SK-N-SH (cell line): ENCODE data around the gene EFCAB6. TPM values are rescaled to one million over a fixed set of nuclear protein-coding genes. Genes with fewer than 3 reads are reported as not detected.

ENCODE experiments used
- CTCF ChIA-PET: fragments of 300-600, 350-600 bp; formaldehyde crosslinking; extraction: SDS; loops from one replicate; lab custom pipeline; 2021; lab: Yijun Ruan, JAX
- POLR2A ChIA-PET: fragments of 350-600 bp; sonication (Branson Sonifier 250); formaldehyde crosslinking; extraction: SDS; loops from one replicate; lab custom pipeline; 2020; ENCODE audit warnings: antibody characterized with exemption, inconsistent platforms; lab: Yijun Ruan, JAX
- DNase-seq: peaks from one replicate; pipeline ENCODE4 v3.0.0; 2012
- H2AFZ ChIP-seq: fragments of 200-600 bp; sonication (generic); 2 replicates; pipeline ENCODE4 v1.8.1; 2016; ENCODE audit warnings: antibody characterized with exemption, mild to moderate bottlenecking, low read depth
- H3F3A ChIP-seq: fragments of 200-600 bp; sonication (generic); replicated peaks from 2 replicates; pipeline ENCODE3; 2016; ENCODE audit warnings: antibody characterized with exemption, mild to moderate bottlenecking; ENCODE audit not compliant: insufficient read depth
- H3K27ac ChIP-seq, 2 experiments: fragments of 200-500 bp in 1 of 2; fragments of 200-600 bp in 1 of 2; sonication (Bioruptor generic) in 1 of 2; sonication (generic), shearing (Covaris generic) in 1 of 2; 2 replicates each; pipeline versions ENCODE4 v1.5.1 to v1.6.1; 2014 to 2016; ENCODE audit warnings: low read depth in 2 of 2, inconsistent platforms in 1 of 2, low read length in 1 of 2, mild to moderate bottlenecking in 1 of 2, mixed read lengths in 1 of 2
- H3K27me3 ChIP-seq: fragments of 200-600 bp; sonication (generic), shearing (Covaris generic); 2 replicates; pipeline ENCODE4 v1.6.1; 2016; ENCODE audit warnings: mixed run types; ENCODE audit not compliant: insufficient read depth
- H3K36me3 ChIP-seq, 2 experiments: fragments of 200-500 bp in 1 of 2; fragments of 200-600 bp in 1 of 2; sonication (Bioruptor generic) in 1 of 2; sonication (generic) in 1 of 2; replicated peaks in 1 of 2; 2 replicates each; pipeline versions ENCODE3 to v1.5.1; 2014 to 2016; ENCODE audit warnings: low read length in 1 of 2, mild to moderate bottlenecking in 1 of 2; ENCODE audit not compliant: insufficient read depth in 2 of 2, control insufficient read depth in 1 of 2
- H3K4me1 ChIP-seq, 2 experiments: fragments of 200-500 bp in 1 of 2; fragments of 200-600 bp in 1 of 2; sonication (Bioruptor generic) in 1 of 2; sonication (generic), shearing (Covaris generic) in 1 of 2; 2 replicates each; pipeline versions ENCODE4 v1.5.1 to v1.6.1; 2014 to 2016; ENCODE audit warnings: low read depth in 1 of 2, low read length in 1 of 2, mixed run types in 1 of 2; ENCODE audit not compliant: insufficient read depth in 2 of 2, control insufficient read depth in 1 of 2
- H3K4me2 ChIP-seq: fragments of 200-600 bp; sonication (generic), shearing (Covaris generic); 2 replicates; pipeline ENCODE4 v1.6.1; 2017; ENCODE audit warnings: mixed run types
- H3K4me3 ChIP-seq, 2 experiments: fragments of 200-500 bp in 1 of 2; fragments of 200-600 bp in 1 of 2; sonication (Bioruptor generic) in 1 of 2; sonication (generic), shearing (Covaris generic) in 1 of 2; 2 replicates each; pipeline versions ENCODE4 v1.5.1 to v1.8.1; 2014 to 2016; ENCODE audit warnings: low read depth in 2 of 2, inconsistent platforms in 1 of 2, low read length in 1 of 2, mild to moderate bottlenecking in 1 of 2, mixed read lengths in 1 of 2, moderate library complexity in 1 of 2
- H3K79me2 ChIP-seq: fragments of 200-600 bp; sonication (generic); 2 replicates; pipeline ENCODE4 v1.8.1; 2017; ENCODE audit warnings: mild to moderate bottlenecking; ENCODE audit not compliant: insufficient read depth
- H3K9ac ChIP-seq: fragments of 200-600 bp; sonication (generic); 2 replicates; pipeline ENCODE4 v1.6.1; 2017; ENCODE audit warnings: mixed run types
- H3K9me2 ChIP-seq: fragments of 200-600 bp; sonication (generic); 2 replicates; pipeline ENCODE4 v1.6.1; 2017; ENCODE audit warnings: mixed run types
- H3K9me3 ChIP-seq: fragments of 200-600 bp; sonication (generic); 2 replicates; pipeline ENCODE4 v1.6.1; 2017; ENCODE audit warnings: mixed run types, mild to moderate bottlenecking, moderate library complexity
- H4K20me1 ChIP-seq: fragments of 200-600 bp; sonication (generic); 2 replicates; pipeline ENCODE4 v1.6.1; 2017; ENCODE audit warnings: mild to moderate bottlenecking, mixed run types; ENCODE audit not compliant: insufficient read depth
- EP300 ChIP-seq, 2 experiments: IDR thresholded peaks; 2 replicates each; pipeline versions ENCODE4 v1.4.0 to v1.6.1; 2012; ENCODE audit warnings: borderline replicate concordance in 1 of 2, low read depth in 1 of 2, low read length in 1 of 2
- GATA2 ChIP-seq: sonication (generic); formaldehyde crosslinking; IDR thresholded peaks from 2 replicates; pipeline ENCODE4 v1.5.0; 2020; ENCODE audit warnings: mild to moderate bottlenecking, missing genetic modification reagents
- JUND ChIP-seq: IDR thresholded peaks from 2 replicates; pipeline ENCODE4 v1.4.0; 2012
- MEF2A ChIP-seq: IDR thresholded peaks from 2 replicates; pipeline ENCODE4 v1.4.0; 2012; ENCODE audit warnings: low read depth, borderline replicate concordance
- RAD21 ChIP-seq: IDR thresholded peaks from 2 replicates; pipeline ENCODE4 v1.6.1; 2012; ENCODE audit warnings: mild to moderate bottlenecking, low read length
- WGBS: methylation state at CpG from one replicate; pipeline ENCODE4 v1.1.6; 2017; ENCODE audit warnings: low lambda C conversion rate; 5-methylcytosine and 5-hydroxymethylcytosine counted together
- polyA plus RNA-seq, 3 experiments: library from polyadenylated mRNA; depleted of rRNA; stranded (reverse); fragments of >200 nt; gene quantifications; 2 replicates each; pipeline ENCODE4 v1.2.3, GENCODE V29; 2012
- TF ChIP-seq, protein P1 (sequence below): IDR thresholded peaks from 2 replicates; pipeline ENCODE4 v1.6.1; 2012; ENCODE audit warnings: mild to moderate bottlenecking, low read depth, low read length, moderate library complexity
- TF ChIP-seq, protein P2 (sequence below): IDR thresholded peaks from 2 replicates; pipeline ENCODE4 v1.4.0; 2012; ENCODE audit warnings: low read depth, borderline replicate concordance

EFCAB6 gene
- polyA plus RNA-seq, 1 of the 3 experiments (the other 2 are of a cell fraction), result 0.46 TPM

DNA sequence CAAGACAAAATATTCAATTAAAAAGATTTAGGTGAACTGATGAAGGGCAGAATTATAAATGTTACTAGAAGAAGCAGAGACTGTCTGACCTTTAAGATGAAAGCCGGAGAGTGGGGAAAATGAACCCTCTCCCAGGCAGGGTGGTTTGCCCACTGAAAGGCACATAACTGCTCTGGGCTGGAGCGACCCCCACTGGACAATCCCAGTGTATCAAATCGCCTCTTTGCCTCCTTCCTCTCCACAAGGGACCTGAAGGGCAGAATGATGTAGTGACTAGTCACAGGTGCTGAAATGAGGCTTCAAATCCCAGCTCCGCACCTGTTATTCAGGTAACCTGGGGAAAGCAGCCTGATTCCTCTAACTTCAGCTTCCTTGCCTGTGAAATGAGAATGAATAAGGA is 69.0 kb downstream of the EFCAB6 start (continued):
- TF ChIP-seq, protein P1, sequence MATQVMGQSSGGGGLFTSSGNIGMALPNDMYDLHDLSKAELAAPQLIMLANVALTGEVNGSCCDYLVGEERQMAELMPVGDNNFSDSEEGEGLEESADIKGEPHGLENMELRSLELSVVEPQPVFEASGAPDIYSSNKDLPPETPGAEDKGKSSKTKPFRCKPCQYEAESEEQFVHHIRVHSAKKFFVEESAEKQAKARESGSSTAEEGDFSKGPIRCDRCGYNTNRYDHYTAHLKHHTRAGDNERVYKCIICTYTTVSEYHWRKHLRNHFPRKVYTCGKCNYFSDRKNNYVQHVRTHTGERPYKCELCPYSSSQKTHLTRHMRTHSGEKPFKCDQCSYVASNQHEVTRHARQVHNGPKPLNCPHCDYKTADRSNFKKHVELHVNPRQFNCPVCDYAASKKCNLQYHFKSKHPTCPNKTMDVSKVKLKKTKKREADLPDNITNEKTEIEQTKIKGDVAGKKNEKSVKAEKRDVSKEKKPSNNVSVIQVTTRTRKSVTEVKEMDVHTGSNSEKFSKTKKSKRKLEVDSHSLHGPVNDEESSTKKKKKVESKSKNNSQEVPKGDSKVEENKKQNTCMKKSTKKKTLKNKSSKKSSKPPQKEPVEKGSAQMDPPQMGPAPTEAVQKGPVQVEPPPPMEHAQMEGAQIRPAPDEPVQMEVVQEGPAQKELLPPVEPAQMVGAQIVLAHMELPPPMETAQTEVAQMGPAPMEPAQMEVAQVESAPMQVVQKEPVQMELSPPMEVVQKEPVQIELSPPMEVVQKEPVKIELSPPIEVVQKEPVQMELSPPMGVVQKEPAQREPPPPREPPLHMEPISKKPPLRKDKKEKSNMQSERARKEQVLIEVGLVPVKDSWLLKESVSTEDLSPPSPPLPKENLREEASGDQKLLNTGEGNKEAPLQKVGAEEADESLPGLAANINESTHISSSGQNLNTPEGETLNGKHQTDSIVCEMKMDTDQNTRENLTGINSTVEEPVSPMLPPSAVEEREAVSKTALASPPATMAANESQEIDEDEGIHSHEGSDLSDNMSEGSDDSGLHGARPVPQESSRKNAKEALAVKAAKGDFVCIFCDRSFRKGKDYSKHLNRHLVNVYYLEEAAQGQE, result no peak
- TF ChIP-seq, protein P2, sequence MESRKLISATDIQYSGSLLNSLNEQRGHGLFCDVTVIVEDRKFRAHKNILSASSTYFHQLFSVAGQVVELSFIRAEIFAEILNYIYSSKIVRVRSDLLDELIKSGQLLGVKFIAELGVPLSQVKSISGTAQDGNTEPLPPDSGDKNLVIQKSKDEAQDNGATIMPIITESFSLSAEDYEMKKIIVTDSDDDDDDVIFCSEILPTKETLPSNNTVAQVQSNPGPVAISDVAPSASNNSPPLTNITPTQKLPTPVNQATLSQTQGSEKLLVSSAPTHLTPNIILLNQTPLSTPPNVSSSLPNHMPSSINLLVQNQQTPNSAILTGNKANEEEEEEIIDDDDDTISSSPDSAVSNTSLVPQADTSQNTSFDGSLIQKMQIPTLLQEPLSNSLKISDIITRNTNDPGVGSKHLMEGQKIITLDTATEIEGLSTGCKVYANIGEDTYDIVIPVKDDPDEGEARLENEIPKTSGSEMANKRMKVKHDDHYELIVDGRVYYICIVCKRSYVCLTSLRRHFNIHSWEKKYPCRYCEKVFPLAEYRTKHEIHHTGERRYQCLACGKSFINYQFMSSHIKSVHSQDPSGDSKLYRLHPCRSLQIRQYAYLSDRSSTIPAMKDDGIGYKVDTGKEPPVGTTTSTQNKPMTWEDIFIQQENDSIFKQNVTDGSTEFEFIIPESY, result no peak
- TF ChIP-seq JUND, result no peak
- TF ChIP-seq RAD21, result peak; percentile 26; the same call in 1 of the 2 replicates
- TF ChIP-seq GATA2, result no peak
- no peak for TF ChIP-seq EP300 (IDR thresholded peaks at IDR 0.05; ENCODE audit: borderline replicate concordance in 1 of 2, low read depth in 1 of 2, low read length in 1 of 2)

DNA sequence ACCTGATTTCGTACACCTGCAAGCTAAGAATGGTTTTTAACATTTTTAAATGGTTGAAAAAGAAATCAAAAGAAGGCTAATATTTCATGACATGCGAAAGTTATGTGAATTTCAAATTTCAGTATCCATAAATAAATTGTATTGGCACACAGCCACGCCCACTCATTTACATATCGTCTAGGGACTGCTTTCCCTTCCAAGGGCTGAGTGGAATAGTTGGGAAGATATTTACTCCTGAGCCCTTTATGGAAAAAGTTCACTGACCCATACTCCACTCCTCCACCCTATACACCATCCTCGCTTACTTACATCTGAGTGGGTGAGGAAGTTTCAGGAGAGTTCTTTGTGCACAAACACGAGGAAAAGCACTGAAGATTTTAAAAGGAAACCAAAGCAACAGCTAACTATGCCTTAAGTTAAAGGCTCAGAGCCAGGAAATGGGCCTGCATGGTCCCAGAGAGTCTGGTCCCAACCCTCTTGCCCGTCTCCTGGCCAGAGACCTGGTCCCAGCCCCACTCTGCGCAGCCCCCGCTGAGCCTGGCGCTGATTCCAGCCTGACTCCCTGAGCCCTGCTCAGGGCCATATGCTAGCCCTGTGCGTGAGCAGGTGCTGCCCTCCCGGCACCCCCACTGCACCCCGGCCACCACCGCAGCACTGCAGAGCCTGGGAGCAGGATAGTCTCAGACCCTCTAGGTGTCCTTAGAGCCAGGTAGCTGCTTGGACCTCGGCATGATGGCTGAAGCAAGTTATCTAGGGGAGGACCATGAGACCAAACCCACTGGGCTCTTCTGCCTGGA is 69.8 kb downstream of the EFCAB6 start:
- TF ChIP-seq MEF2A, result no peak
- DNase-seq, result no peak
- CTCF ChIA-PET, result no interaction called here
- POLR2A ChIA-PET, result no interaction called here
- no peaks in the 10 kb centered on the region for H3K27me3 ChIP-seq
- no peaks in the 10 kb centered on the region for H3F3A ChIP-seq
- no peak overlapping the region for H3K4me3 ChIP-seq
- H3K36me3 ChIP-seq, result no peaks in the 10 kb centered on the region
- WGBS, result 76% methylated on average over 6 of the region's 15 CpGs
- no peaks in the 10 kb centered on the region for H3K79me2 ChIP-seq
- no peaks in the 10 kb centered on the region for H4K20me1 ChIP-seq
- no peaks in the 10 kb centered on the region for H3K4me1 ChIP-seq
- no peak overlapping the region for H3K27ac ChIP-seq
- no peak overlapping the region for H3K9ac ChIP-seq
- H3K9me3 ChIP-seq, result no peaks in the 10 kb centered on the region
- no peak overlapping the region for H2AFZ ChIP-seq
- no peaks in the 10 kb centered on the region for H3K9me2 ChIP-seq
- H3K4me2 ChIP-seq, result no peak overlapping the region

DNA sequence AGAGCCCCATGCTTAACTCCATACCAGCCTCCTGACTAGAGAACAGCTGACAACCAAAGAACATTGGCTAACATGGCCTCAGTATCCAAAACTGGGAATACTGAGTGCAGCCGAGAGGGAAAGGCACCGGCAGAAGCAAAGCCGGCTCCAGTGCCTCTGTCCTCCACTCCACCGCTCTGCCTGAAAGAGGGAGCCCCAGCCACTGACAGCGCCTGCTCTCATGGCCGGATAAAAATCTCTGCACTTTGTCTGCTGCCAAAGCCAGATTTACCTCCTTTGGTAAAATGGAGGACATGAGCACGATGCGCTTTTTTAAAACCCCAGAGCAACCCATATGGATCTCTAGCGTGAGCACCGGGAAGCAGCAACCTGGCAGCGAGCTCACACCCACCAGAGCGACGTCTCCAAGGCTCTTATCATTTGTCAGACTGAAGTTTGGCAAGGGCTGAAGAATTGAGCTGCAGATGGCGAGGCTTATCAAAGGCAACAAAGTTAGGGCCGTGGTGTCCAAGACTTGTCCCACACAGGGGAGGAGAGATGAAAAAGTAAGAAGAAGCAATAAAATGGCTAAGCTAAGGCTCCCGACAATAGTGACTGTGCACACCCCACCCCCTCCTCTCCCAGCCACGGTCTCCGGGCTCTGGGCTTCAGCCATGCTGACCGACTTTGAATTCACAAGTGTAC is 71.4 kb downstream of the EFCAB6 start:
- Histone ChIP-seq H3K9me2 (no peaks in the 10 kb centered on the region), H2AFZ (no peak overlapping the region), H3K4me2 (no peak overlapping the region), H3K4me3 (no peak overlapping the region), H3F3A (no peaks in the 10 kb centered on the region), H3K9ac (no peak overlapping the region), H3K4me1 (no peaks in the 10 kb centered on the region), H3K36me3 (no peaks in the 10 kb centered on the region), H3K27me3 (no peaks in the 10 kb centered on the region), H3K9me3 (no peaks in the 10 kb centered on the region), H3K27ac (no peak overlapping the region), H3K79me2 (no peaks in the 10 kb centered on the region), H4K20me1 (no peaks in the 10 kb centered on the region)
- 87% methylated on average over 18 of the region's 19 CpGs for WGBS
- ChIA-PET POLR2A (no interaction called here), CTCF (no interaction called here)
- TF ChIP-seq RAD21, result no peak
- no peak for DNase-seq
